Esophagus (tissue), 2 donors: Measurements from ENCODE around the gene TOP3A. TPM values are rescaled to one million over a fixed set of nuclear protein-coding genes. Genes with fewer than 3 reads are reported as not detected.

Experiments
- H3K27ac ChIP-seq, 2 donors: one replicate each; pipeline ENCODE4 v1.5.1; 2013; ENCODE audit warnings: low read depth in 2 of 2, mild to moderate bottlenecking in 2 of 2, inconsistent platforms in 1 of 2, low read length in 1 of 2, moderate library complexity in 1 of 2
- H3K27me3 ChIP-seq, 2 donors: one replicate each; pipeline ENCODE4 v1.6.1; 2013; ENCODE audit warnings: low read length in 2 of 2, control low read depth in 1 of 2, mild to moderate bottlenecking in 1 of 2; ENCODE audit not compliant: insufficient read depth in 2 of 2, control insufficient read depth in 1 of 2
- H3K36me3 ChIP-seq, 2 donors: one replicate each; pipeline ENCODE4 v1.6.1; 2013; ENCODE audit warnings: low read length in 1 of 2; ENCODE audit not compliant: control insufficient read depth in 2 of 2, insufficient read depth in 2 of 2
- H3K4me1 ChIP-seq, 2 donors: one replicate each; pipeline ENCODE4 v1.6.1; 2013; ENCODE audit warnings: low read length in 1 of 2; ENCODE audit not compliant: control insufficient read depth in 2 of 2, insufficient read depth in 2 of 2
- H3K4me3 ChIP-seq, 2 donors: one replicate each; pipeline ENCODE4 v1.5.1; 2013; ENCODE audit warnings: low read length in 2 of 2, mild to moderate bottlenecking in 2 of 2, low read depth in 1 of 2, moderate library complexity in 1 of 2
- H3K9me3 ChIP-seq, 2 donors: one replicate each; pipeline ENCODE4 v1.6.1; 2013; ENCODE audit warnings: mild to moderate bottlenecking in 2 of 2, low read depth in 1 of 2, low read length in 1 of 2, moderate library complexity in 1 of 2; ENCODE audit not compliant: control insufficient read depth in 2 of 2, insufficient read depth in 1 of 2
- WGBS, 2 donors: extraction: QIAGEN DNeasy Blood & Tissue Kit; methylation state at CpG; one replicate each; pipeline ENCODE4 v1.1.7; 2013; 5-methylcytosine and 5-hydroxymethylcytosine counted together
- polyA plus RNA-seq, 2 donors: library from polyadenylated mRNA; stranded (reverse); fragments of 200-250 nt; gene quantifications; one replicate each; pipeline ENCODE4 v1.2.3, GENCODE V29; 2013
- donor health status: healthy with polysubstance abuse.
- donor health status: Bipolar disorder and iron deficiency.

The TOP3A gene
- polyA plus RNA-seq, 2 donors: 9.4 to 14.6 TPM

DNA sequence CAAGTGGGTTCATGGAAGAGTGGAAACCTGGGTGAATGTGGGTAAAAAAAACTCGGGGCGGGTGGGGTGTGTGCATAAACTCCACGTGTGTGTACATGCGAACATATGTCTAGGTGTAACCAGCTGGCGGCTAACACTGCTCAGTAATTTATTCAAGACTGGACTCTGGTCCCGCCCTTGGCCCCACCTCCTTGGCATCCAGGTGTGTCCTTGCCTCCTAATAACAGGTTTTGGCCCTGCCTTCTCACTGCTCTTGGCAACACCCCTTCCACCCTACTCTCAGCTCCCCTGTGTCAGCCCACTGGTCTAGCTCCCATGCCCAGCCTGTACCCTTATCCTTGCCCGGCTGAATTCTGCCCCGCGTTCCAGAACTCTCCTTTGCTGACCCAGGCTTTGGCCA lies 64.5 kb downstream of the TOP3A start:
- Histone ChIP-seq H3K27me3 (no peaks in the 10 kb centered on the region), H3K36me3 (peaks cover 15 to 70% of the 10 kb centered on the region in 2 donors), H3K27ac (peak overlapping the region in 1 of 2 donors; percentile 30), H3K4me1 (peaks cover 0 to 29% of the 10 kb centered on the region in 2 donors), H3K9me3 (no peaks in the 10 kb centered on the region), H3K4me3 (no peak overlapping the region)
- 52 to 61% methylated on average over 9 of the region's 9 CpGs for WGBS, 2 donors

DNA sequence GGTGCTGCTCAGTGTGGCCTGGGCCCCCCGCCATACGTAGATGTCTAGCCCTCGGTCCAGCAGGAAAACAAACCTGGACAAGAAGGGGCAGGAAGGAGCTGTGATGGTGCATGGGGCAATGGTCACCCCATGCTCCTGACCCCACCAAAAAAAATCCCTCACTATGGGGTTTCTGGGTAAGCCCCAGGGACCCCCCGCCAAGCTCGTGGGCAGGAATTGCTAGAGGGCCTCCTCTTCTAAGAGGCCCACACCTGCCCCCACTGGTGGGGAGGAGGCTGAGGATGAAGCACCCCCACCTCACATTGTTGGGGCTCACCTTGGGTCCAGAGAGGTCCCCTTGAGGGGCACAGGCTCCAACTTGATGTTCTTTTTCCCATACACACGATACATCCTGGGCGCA lies 66.0 kb downstream of the TOP3A start:
- Histone ChIP-seq H3K4me3 (no peak overlapping the region), H3K4me1 (peaks cover 0 to 36% of the 10 kb centered on the region in 2 donors), H3K27ac (no peak overlapping the region), H3K9me3 (no peaks in the 10 kb centered on the region), H3K36me3 (peaks cover 15 to 65% of the 10 kb centered on the region in 2 donors), H3K27me3 (no peaks in the 10 kb centered on the region)
- 82 to 88% methylated on average over 7 of the region's 7 CpGs for WGBS, 2 donors

DNA sequence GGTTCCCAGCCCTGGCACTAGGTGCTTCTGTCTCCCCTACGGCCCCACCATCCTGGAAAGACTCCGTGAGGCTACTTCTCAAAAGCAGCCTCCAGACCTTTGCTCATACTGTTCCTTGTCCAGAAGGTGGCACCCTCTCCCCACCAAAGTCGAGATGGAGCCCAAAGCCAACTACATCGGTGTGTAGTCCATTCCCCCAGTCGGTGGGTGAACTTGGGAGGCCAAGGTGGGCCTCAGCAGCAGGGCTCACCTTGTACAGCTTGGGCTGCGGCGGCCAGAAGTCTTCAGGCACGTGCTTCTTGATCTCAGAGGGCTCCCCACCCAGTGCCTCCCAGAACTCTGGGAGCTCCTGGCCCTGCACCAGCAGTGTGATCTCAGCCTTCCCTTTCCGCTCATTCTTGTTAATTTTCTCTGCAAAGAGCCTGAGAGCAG lies 66.5 kb downstream of the TOP3A start:
- WGBS, 2 donors: 14 to 23% methylated on average over 9 of the region's 9 CpGs
- H3K4me1 ChIP-seq: peaks cover 0 to 41% of the 10 kb centered on the region in 2 donors
- peaks cover 14 to 65% of the 10 kb centered on the region in 2 donors for H3K36me3 ChIP-seq
- H3K9me3 ChIP-seq: no peaks in the 10 kb centered on the region
- peak overlapping the region in 1 of 2 donors; percentile 82 for H3K27ac ChIP-seq
- no peak overlapping the region for H3K4me3 ChIP-seq
- H3K27me3 ChIP-seq: no peaks in the 10 kb centered on the region

DNA sequence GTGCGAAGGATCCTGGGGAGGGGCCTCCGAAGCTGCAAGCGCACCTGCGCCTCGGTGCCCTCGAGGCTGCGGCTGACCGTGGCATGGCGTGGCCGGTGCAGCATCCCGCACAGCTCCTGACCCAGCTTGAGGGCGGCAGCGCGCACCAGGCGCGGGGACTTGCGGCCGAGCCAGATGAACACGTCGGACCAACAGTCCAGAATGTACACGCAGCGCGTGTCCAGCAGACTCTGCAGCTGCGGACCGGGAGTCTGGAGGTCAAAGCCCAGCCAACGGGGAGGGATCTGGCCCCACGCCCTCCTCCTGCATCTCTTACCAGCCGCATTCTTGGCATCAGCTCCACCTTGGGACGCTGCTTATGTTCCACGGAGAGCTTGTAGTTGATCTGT lies 67.2 kb downstream of the TOP3A start:
- peak overlapping the region in 1 of 2 donors; percentile 24 for H3K4me3 ChIP-seq
- no peaks in the 10 kb centered on the region for H3K27me3 ChIP-seq
- H3K36me3 ChIP-seq: peaks cover 12 to 61% of the 10 kb centered on the region in 2 donors
- H3K9me3 ChIP-seq: peaks cover 0 to 2% of the 10 kb centered on the region in 2 donors
- 48 to 52% methylated on average over 20 to 30 of the region's 30 CpGs for WGBS, 2 donors
- peaks cover 0 to 41% of the 10 kb centered on the region in 2 donors for H3K4me1 ChIP-seq
- peak overlapping the region; percentile 82 to 83 for H3K27ac ChIP-seq

DNA sequence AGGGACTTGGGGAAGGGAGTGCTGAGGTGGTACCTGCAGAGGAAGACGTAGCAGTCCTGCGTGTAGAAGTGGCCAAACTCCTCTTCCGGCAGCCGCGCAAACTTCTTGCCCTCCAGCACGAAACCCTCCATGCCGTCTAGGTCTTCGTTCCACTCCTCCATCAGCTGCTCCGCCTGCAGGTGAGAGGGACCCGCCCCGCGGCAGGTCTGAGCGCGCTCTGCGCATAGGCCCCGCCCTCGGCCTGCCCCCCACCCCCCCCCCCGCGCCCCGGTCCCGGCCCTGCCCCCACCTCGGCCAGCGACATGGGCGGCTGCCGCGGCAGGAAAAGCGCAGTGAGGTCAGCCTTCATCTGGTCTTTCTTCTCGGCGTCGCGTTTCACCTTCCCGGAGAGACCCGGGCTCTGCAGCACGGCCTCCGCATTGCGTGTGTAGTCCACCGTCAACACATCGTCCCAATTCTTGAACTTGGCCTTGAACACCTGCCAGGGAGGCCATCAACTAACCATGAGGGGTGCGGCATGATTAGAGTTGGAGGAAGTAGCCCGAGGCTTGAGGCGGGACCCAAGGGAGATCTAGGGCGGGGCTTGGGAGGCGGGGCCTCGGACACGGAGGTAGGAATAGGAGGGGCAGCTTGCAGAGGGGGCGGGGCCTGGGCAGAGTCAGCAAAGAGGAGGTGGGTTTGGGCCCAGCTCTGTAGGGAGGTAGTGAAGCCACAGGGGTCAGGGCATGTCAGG lies 67.7 kb downstream of the TOP3A start:
- peaks cover 8 to 60% of the 10 kb centered on the region in 2 donors for H3K36me3 ChIP-seq
- H3K27me3 ChIP-seq: no peaks in the 10 kb centered on the region
- WGBS, 2 donors: 35 to 36% methylated on average over 32 to 46 of the region's 46 CpGs
- peak overlapping the region; percentile 82 to 83 for H3K27ac ChIP-seq
- peaks cover 0 to 2% of the 10 kb centered on the region in 2 donors for H3K9me3 ChIP-seq
- peak overlapping the region in 1 of 2 donors; percentile 24 for H3K4me3 ChIP-seq
- H3K4me1 ChIP-seq: peaks cover 0 to 41% of the 10 kb centered on the region in 2 donors

DNA sequence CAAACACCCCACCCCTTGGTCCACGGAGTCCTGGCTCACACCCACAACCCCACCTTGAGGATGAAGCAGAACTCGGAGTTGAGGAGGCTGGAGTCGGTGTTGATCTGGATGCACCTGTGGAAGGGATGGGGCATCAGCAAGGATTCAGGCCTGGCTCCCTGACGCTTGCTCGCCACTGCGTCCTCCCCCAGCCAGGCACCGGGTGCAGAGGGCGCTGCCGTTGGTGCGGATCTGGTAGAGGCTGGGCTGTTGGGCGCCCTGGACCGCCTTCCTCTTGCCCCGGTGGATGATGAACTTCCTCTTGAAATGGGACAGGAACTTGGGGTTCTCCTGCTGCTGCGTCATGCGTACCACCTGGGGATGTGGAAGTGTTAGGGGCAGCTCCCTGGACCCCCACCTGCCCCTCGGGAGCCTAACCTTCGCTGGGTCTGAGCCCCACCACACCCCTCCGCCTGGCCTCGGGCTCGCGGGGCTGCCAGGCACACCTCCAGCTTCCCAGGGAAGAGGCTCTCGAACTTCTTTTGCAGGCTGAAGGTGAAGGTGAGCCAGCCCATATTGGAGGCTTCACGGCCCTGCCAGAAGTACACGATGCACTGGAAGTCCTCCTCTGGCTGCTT lies 68.6 kb downstream of the TOP3A start:
- H3K4me1 ChIP-seq: peaks cover 0 to 41% of the 10 kb centered on the region in 2 donors
- H3K4me3 ChIP-seq: no peak overlapping the region
- H3K27me3 ChIP-seq: no peaks in the 10 kb centered on the region
- 73 to 85% methylated on average over 23 to 24 of the region's 24 CpGs for WGBS, 2 donors
- peaks cover 4 to 60% of the 10 kb centered on the region in 2 donors for H3K36me3 ChIP-seq
- peak overlapping the region in 1 of 2 donors; percentile 73 for H3K27ac ChIP-seq
- H3K9me3 ChIP-seq: peaks cover 0 to 2% of the 10 kb centered on the region in 2 donors

DNA sequence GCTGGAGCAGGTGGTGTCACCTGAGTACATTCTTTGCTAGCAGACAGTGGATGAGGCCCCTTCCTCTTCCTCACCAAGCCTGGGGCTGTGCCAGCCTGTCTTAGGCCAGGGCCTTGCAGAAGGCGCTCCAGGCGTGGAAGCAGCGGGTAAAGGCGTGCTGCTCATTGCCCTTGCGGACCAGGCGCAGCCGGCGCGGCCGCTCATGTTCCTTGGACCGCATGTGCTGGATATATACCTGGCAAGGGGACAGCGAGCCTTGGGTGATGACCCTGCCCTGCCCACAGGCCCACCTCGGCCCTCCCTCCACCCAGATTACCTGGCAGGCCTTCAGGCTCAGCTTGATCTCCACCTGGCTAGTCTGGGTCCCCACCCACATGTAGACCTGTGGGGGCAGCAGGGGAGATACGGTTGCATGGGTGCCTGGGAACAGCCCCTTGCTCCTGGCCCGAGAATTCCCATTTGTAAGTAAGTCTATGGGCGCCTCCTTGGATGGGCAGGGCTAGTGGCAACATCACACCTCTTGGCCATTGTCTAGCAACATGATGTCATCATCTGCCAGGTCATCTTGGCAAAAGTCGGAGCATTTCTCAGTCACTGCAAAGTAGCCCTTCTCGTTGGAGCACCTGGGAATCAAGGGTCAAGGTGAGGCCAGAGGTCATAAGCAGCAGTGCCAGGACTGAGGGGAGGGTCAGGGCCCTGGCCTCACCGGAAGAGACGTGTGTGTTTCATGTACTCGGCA lies 69.6 kb downstream of the TOP3A start:
- Histone ChIP-seq H3K36me3 (peaks cover 4 to 57% of the 10 kb centered on the region in 2 donors), H3K4me1 (peaks cover 0 to 36% of the 10 kb centered on the region in 2 donors), H3K9me3 (peaks cover 0 to 2% of the 10 kb centered on the region in 2 donors), H3K27me3 (no peaks in the 10 kb centered on the region), H3K4me3 (no peak overlapping the region), H3K27ac (peak overlapping the region in 1 of 2 donors; percentile 38)
- 82 to 86% methylated on average over 21 of the region's 21 CpGs for WGBS, 2 donors

DNA sequence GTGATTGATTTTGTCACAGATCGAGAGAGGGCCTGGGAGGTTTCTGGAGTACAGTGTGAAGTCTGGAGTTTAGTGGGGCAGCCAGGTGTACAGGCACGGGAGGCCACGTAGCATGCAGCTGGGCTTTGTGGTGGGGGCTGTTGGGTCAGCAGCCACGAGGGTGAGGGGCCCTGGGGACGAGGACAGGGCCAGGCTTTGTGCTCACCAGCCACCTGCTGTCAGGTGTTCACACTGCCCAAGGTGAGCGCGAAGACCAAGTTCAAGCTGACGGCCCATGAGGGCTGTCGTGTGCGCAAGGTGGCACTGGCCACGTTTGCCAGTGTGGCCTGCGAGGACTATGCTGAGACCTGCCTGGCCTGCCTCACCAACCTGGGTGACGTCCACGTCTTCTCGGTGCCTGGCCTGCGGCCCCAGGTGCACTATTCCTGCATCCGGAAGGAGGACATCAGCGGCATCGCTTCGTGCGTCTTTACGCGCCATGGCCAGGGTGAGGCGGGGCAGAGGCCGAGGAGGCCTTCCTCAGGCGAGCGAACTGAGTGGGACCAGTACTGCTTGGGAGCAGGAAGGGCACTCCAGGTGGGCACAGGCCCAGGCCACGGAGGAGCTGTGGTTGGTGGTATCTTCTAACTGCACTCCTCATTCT lies 73.4 kb downstream of the TOP3A start:
- 85 to 87% methylated on average over 28 of the region's 28 CpGs for WGBS, 2 donors
- Histone ChIP-seq H3K27me3 (no peaks in the 10 kb centered on the region), H3K4me1 (peaks cover 0 to 25% of the 10 kb centered on the region in 2 donors), H3K4me3 (no peak overlapping the region), H3K27ac (no peak overlapping the region), H3K36me3 (peaks cover 3 to 65% of the 10 kb centered on the region in 2 donors), H3K9me3 (peaks cover 0 to 2% of the 10 kb centered on the region in 2 donors)

DNA sequence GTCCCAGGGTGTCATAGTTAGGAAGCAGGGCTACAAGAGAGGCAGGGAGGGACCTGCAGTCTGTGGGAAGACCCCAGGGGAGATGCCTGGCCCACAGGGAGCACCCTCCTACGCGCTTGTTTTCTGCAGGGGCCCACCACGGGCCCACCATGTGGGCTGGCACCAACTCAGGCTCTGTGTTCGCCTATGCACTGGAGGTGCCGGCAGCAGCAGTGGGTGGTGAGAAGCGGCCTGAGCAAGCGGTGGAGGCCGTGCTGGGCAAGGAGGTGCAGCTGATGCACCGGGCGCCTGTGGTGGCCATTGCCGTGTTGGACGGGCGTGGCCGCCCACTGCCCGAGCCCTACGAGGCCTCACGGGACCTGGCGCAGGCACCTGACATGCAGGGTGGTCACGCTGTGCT lies 74.3 kb downstream of the TOP3A start:
- H3K4me1 ChIP-seq: peaks cover 0 to 24% of the 10 kb centered on the region in 2 donors
- no peaks in the 10 kb centered on the region for H3K27me3 ChIP-seq
- H3K36me3 ChIP-seq: peaks cover 3 to 57% of the 10 kb centered on the region in 2 donors
- no peak overlapping the region for H3K27ac ChIP-seq
- WGBS, 2 donors: 92 to 93% methylated on average over 19 of the region's 19 CpGs
- H3K9me3 ChIP-seq: peaks cover 0 to 2% of the 10 kb centered on the region in 2 donors
- no peak overlapping the region for H3K4me3 ChIP-seq
